Activated B cell treated with CpG ODN at 0.5 μM for 24 hours (primary cell): ENCODE data around the gene C1QTNF1. TPM values are rescaled to one million over a fixed set of nuclear protein-coding genes. Genes with fewer than 3 reads are reported as not detected.

Experiments
- ATAC-seq: fragments of 200-7000 bp; cut with Tn5 transposase; one replicate; pipeline ENCODE4 v1.10.0; 2021; ENCODE audit warnings: low read depth, mild to moderate bottlenecking, moderate library complexity
- CTCF ChIA-PET: fragments of 350-600 bp; sonication (Branson Sonifier 250); formaldehyde crosslinking; loops from one replicate; lab custom pipeline; 2021; ENCODE audit warnings: antibody characterized with exemption; lab: Charles Lee
- POLR2A ChIA-PET: fragments of 350-600 bp; sonication (Branson Sonifier 250); formaldehyde crosslinking; loops from one replicate; lab custom pipeline; 2021; ENCODE audit warnings: antibody characterized with exemption; lab: Charles Lee
- DNase-seq: peaks from one replicate; pipeline ENCODE4 v3.0.0; 2022
- H3K27ac Mint-ChIP-seq: one replicate; pipeline ENCODE4 v1.8.0; 2020; ENCODE audit warnings: mixed read lengths
- H3K27me3 Mint-ChIP-seq: one replicate; pipeline ENCODE4 v1.8.0; 2021; ENCODE audit warnings: mixed read lengths
- H3K36me3 Mint-ChIP-seq: one replicate; pipeline ENCODE4 v1.8.0; 2021; ENCODE audit warnings: low read depth, mixed read lengths
- H3K4me1 Mint-ChIP-seq: one replicate; pipeline ENCODE4 v1.8.0; 2021; ENCODE audit warnings: mixed read lengths
- H3K4me3 Mint-ChIP-seq: one replicate; pipeline ENCODE4 v1.8.0; 2020; ENCODE audit warnings: mild to moderate bottlenecking, mixed read lengths
- H3K9me3 Mint-ChIP-seq: one replicate; pipeline ENCODE4 v1.8.0; 2020; ENCODE audit warnings: mixed read lengths
- CTCF ChIP-seq: fragments of 200-600 bp; IDR thresholded peaks from one replicate; pipeline ENCODE4 v1.8.0; 2022; ENCODE audit warnings: antibody characterized with exemption, mild to moderate bottlenecking
- intact Hi-C: fragments of 100-400 bp; cut with micrococcal nuclease; formaldehyde crosslinking; loops from one replicate; pipeline ENCODE4 v1.15.1; 2024
- total RNA-seq: library from RNA; stranded (reverse); gene quantifications from 2 replicates; pipeline ENCODE4 v1.2.3, GENCODE V29; 2022

C1QTNF1 gene
- total RNA-seq, 1 donor from 2014 or later, result not detected

DNA sequence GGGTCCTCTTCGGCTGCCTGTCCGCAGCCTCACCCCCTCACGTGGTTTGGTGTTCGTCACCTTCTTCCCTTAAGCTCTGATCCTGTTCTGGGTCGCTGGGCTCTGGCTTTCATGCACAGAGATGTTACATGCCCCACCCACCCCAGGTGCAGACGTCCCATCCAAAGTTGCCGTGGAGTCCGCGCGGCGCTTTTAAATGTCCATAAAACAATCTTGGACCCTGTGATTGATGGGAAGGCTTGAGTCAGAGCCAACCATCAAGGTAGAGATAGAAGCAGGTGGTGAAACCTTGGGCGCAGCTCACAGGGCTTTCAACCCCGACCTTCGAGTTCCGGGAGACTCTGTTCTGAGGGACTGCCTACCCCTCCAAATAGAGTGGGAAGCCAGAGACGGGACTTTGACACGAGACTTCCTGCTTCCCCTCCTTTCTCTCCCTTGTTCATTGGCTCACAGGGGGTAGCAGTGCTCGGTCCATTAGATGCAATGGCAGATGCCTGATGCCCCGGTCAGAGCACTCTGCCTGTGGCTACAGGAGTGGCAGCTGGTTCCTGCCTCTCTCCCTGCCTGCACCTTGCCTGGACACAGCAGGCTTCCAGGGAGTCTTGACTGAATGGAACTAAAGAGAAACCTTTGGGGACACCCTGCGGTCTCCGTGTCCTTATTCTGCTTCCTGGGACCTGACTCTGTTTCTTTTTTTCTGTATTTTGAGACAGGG is 54.7 kb downstream of the C1QTNF1 start:
- no peak for TF ChIP-seq CTCF
- POLR2A ChIA-PET, result no interaction called here
- no peaks in the 10 kb centered on the region for H3K27me3 Mint-ChIP-seq
- H3K4me1 Mint-ChIP-seq, result peaks cover 18% of the 10 kb centered on the region
- H3K27ac Mint-ChIP-seq, result no peak overlapping the region
- H3K36me3 Mint-ChIP-seq, result peaks cover 45% of the 10 kb centered on the region
- ATAC-seq (no peak), DNase-seq (no peak)
- no peaks in the 10 kb centered on the region for H3K9me3 Mint-ChIP-seq
- no peak overlapping the region for H3K4me3 Mint-ChIP-seq
- CTCF ChIA-PET, result interaction anchor here (1.4 kb wide), 1 partner anchor 315 kb away, joined by 4 read pairs; no protein-coding TSS in a partner anchor
- intact Hi-C loops, result no loop called here

- peaks cover 54% of the 10 kb centered on the region for H3K36me3 Mint-ChIP-seq
- intact Hi-C loops, result no loop called here
Observed at GRCh38 chr17:79079421-79080200, 55.6 kb downstream of the C1QTNF1 start.

GRCh38 chr17:79080349-79080748 is 56.4 kb downstream of the C1QTNF1 start:
- intact Hi-C loops, result no loop called here
- Mint-ChIP-seq H3K27me3 (no peaks in the 10 kb centered on the region), H3K36me3 (peaks cover 58% of the 10 kb centered on the region)

More at GRCh38 chr17:79079421-79080200, 55.6 kb downstream of the C1QTNF1 start:
- Mint-ChIP-seq H3K4me3 (no peak overlapping the region), H3K9me3 (no peaks in the 10 kb centered on the region), H3K27ac (no peak overlapping the region), H3K27me3 (no peaks in the 10 kb centered on the region), H3K4me1 (peaks cover 14% of the 10 kb centered on the region)
- no peak for DNase-seq
- POLR2A ChIA-PET, result no interaction called here
- no peak for ATAC-seq
- no peak for TF ChIP-seq CTCF
- CTCF ChIA-PET, result interaction anchor here (1.4 kb wide), 1 partner anchor 314 kb away, joined by 4 read pairs; no protein-coding TSS in a partner anchor

GRCh38 chr17:79080761-79081290 is 56.9 kb downstream of the C1QTNF1 start:
- ChIA-PET CTCF (no interaction called here), POLR2A (no interaction called here)
- no peak overlapping the region for H3K4me3 Mint-ChIP-seq
- no peaks in the 10 kb centered on the region for H3K27me3 Mint-ChIP-seq
- no peak for TF ChIP-seq CTCF
- no peak for ATAC-seq
- no peak overlapping the region for H3K27ac Mint-ChIP-seq
- H3K9me3 Mint-ChIP-seq, result no peaks in the 10 kb centered on the region
- intact Hi-C loops, result no loop called here
- peaks cover 61% of the 10 kb centered on the region for H3K36me3 Mint-ChIP-seq
- peaks cover 8% of the 10 kb centered on the region for H3K4me1 Mint-ChIP-seq
- no peak for DNase-seq

More at GRCh38 chr17:79080349-79080748, 56.4 kb downstream of the C1QTNF1 start:
- POLR2A ChIA-PET, result no interaction called here
- Mint-ChIP-seq H3K9me3 (no peaks in the 10 kb centered on the region), H3K27ac (no peak overlapping the region), H3K4me3 (no peak overlapping the region), H3K4me1 (peaks cover 13% of the 10 kb centered on the region)
- CTCF ChIA-PET, result interaction anchor here (1.4 kb wide), 1 partner anchor 313 kb away, joined by 4 read pairs; no protein-coding TSS in a partner anchor
- ATAC-seq, result no peak
- no peak for DNase-seq
- TF ChIP-seq CTCF, result no peak
